ENCODE results near the gene MUC6. TPM values are rescaled to one million over a fixed set of nuclear protein-coding genes. Genes with fewer than 3 reads are reported as not detected.
A peak's percentile ranks its signal among the peaks of the same experiment; 100 is the strongest.

MUC6 gene
- total and polyA plus RNA-seq, 9 of the 15 experiments (the other 6 are each of a cell fraction or from before 2014, with no cell fraction given) = not detected

- in situ Hi-C loops (cut with MboI) = no loop called here
- ChIA-PET CTCF (ENCODE audit: low intra/inter-chr PET ratio) (no interaction called here), POLR2A (interaction anchor here (0.6 to 0.7 kb wide), 3 partner anchors 9 to 305 kb away, joined by 3 read pairs; no protein-coding TSS in a partner anchor)
- peaks cover 41% of the 10 kb centered on the region; the same call in 2 of the 3 replicates for H3K36me3 ChIP-seq (ENCODE audit: control insufficient read depth, insufficient read depth, low read length)
- no peaks in the 10 kb centered on the region for H3K9me3 ChIP-seq (replicated peaks; ENCODE audit: control insufficient read depth, insufficient read depth, low read depth, low read length)
- no TSS peak for BruUV-seq (replicated peaks)
- intact Hi-C loops (cut with micrococcal nuclease) = no loop called here
- no peaks in the 10 kb centered on the region for H3K79me2 ChIP-seq (ENCODE audit: control insufficient read depth, insufficient read depth, low read length)
- ATAC-seq (peak; percentile 64), FAIRE-seq (peak; percentile 6), DNase-seq (ENCODE audit: extremely low read depth in 1 of 4, low spot score in 3 of 4) (peak in 3 of 4 experiments; percentile 34 to 47 (median 46))
- no peaks in the 10 kb centered on the region for H3K27me3 ChIP-seq (ENCODE audit: control insufficient read depth in 2 of 2, insufficient read depth in 2 of 2, low read length in 2 of 2)
- no peak overlapping the region for H3K27ac ChIP-seq (ENCODE audit: extremely low read depth, low read depth, low read length)
- no peak overlapping the region for H3K4me3 ChIP-seq
- no peaks in the 10 kb centered on the region for H3K9me1 ChIP-seq (ENCODE audit: control insufficient read depth, insufficient read depth, low read length)
- no peak overlapping the region for H2AFZ ChIP-seq (ENCODE audit: low read depth, low read length)
- no peaks in the 10 kb centered on the region; the same call in 1 of the 2 replicates for H4K20me1 ChIP-seq (replicated peaks; ENCODE audit: control insufficient read depth, insufficient read depth, low read length)
- 77% methylated on average over 16 of the region's 22 CpGs for WGBS (ENCODE audit: insufficient coverage, low coverage, missing lambda C conversion rate)
- no peak overlapping the region for H3K4me2 ChIP-seq (ENCODE audit: insufficient read depth, low read length)
- peaks cover 0 to 13% of the 10 kb centered on the region in 2 experiments; a peak in 3 of 5 replicates for H3K4me1 ChIP-seq (replicated peaks in 1 of 2; ENCODE audit: control insufficient read depth in 2 of 2, insufficient read depth in 2 of 2, low read length in 2 of 2)
- TF ChIP-seq ZNF263 (CRISPR knock-in tag; IDR thresholded peaks at IDR 0.05; ENCODE audit: borderline replicate concordance) (peak; percentile 85; the same call in 1 of the 2 replicates), MAX (CRISPR knock-in tag; IDR thresholded peaks at IDR 0.05) (peak; percentile 63), E2F5 (CRISPR knock-in tag; IDR thresholded peaks at IDR 0.05) (no peak), E2F6 (IDR thresholded peaks at IDR 0.05; ENCODE audit: borderline replicate concordance in 1 of 2, extremely low read depth in 1 of 2, insufficient read depth in 1 of 2, insufficient read length in 1 of 2, low read depth in 1 of 2, low read length in 1 of 2, poor library complexity in 1 of 2, severe bottlenecking in 1 of 2) (peak in 1 of 2 experiments; percentile 43), CREM (IDR thresholded peaks at IDR 0.05; ENCODE audit: low read depth) (peak; percentile 45; the same call in 1 of the 2 replicates)
- H3K9ac ChIP-seq (ENCODE audit: insufficient read depth in 1 of 2, low read depth in 2 of 2, low read length in 2 of 2) = no peak overlapping the region
Measured at GRCh38 chr11:995752-996420, 40.6 kb downstream of the MUC6 start.

Data from K562 (cell line).